Ovary (tissue), 3 donors: ENCODE results near the gene RRP1B.
"Not testable (repeated sequence)": the region's sequence is repeated elsewhere in the genome, so short reads cannot be mapped to it uniquely, and the experiment has no call there.

Source experiments
- EP300 ChIP-seq: sonication (generic); formaldehyde crosslinking; IDR thresholded peaks from one replicate; pipeline ENCODE4 v1.6.1; 2017; ENCODE audit warnings: antibody characterized with exemption
- POLR2A ChIP-seq: fragments of 450-650 bp; IDR thresholded peaks from one replicate; pipeline ENCODE4 v1.6.1; 2017; ENCODE audit warnings: antibody characterized with exemption, mild to moderate bottlenecking, moderate library complexity
- TF ChIP-seq, protein P1 (sequence below), 3 donors: fragments of 450-650 bp in 2 of 3; fragments of 200-600 bp in 1 of 3; IDR thresholded peaks; one replicate each; pipeline versions ENCODE4 v1.5.1 to v1.8.0; 2016 to 2022; ENCODE audit warnings: antibody characterized with exemption in 3 of 3, mild to moderate bottlenecking in 1 of 3
- donor health status: DM: no; HTN: no; CAD: no.

DNA sequence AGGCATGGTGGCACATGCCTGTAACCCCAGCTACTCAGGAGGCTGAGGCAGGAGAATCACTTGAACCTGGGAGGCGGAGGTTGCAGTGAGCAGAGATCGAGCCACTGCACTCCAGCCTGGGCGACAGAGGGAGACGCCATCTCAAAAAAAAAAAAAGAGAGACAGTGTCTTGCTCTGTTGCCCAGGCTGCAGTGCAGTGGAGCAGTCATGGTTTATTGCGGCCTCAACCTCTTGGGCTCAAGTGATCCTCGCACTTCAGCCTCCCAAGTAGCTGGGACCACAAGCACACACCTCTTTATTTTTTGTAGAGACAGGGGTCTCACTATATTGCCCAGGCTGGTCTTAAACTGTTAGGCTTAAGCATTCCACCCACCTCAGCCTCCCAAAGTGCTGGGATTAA is 21.1 kb downstream of the RRP1B start:
- TF ChIP-seq POLR2A, EP300: not testable (repeated sequence)
- TF ChIP-seq, protein P1, sequence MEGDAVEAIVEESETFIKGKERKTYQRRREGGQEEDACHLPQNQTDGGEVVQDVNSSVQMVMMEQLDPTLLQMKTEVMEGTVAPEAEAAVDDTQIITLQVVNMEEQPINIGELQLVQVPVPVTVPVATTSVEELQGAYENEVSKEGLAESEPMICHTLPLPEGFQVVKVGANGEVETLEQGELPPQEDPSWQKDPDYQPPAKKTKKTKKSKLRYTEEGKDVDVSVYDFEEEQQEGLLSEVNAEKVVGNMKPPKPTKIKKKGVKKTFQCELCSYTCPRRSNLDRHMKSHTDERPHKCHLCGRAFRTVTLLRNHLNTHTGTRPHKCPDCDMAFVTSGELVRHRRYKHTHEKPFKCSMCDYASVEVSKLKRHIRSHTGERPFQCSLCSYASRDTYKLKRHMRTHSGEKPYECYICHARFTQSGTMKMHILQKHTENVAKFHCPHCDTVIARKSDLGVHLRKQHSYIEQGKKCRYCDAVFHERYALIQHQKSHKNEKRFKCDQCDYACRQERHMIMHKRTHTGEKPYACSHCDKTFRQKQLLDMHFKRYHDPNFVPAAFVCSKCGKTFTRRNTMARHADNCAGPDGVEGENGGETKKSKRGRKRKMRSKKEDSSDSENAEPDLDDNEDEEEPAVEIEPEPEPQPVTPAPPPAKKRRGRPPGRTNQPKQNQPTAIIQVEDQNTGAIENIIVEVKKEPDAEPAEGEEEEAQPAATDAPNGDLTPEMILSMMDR (IDR thresholded peaks at IDR 0.05): not testable (repeated sequence)
